SJSA1 (cell line): ENCODE data around the gene UBE2E1. TPM values are rescaled to one million over a fixed set of nuclear protein-coding genes. Genes with fewer than 3 reads are reported as not detected.

Source experiments
- DNase-seq, 2 experiments: peaks; one replicate each; pipeline ENCODE4 v3.0.0-alpha.2; 2015 to 2020; ENCODE audit warnings: low spot score in 2 of 2, low read depth in 1 of 2
- H3K27ac ChIP-seq: fragments of 250-450 bp; sonication (Bioruptor Pico); 2 replicates; pipeline ENCODE4 v1.5.1; 2020; ENCODE audit warnings: mild to moderate bottlenecking, moderate library complexity
- H3K27me3 ChIP-seq: fragments of 250-450 bp; sonication (Bioruptor Pico); replicated peaks from 2 replicates; pipeline ENCODE4 v1.5.1; 2020; ENCODE audit warnings: mild to moderate bottlenecking, moderate library complexity
- H3K36me3 ChIP-seq: fragments of 250-450 bp; sonication (Bioruptor Pico); 2 replicates; pipeline ENCODE4 v1.5.1; 2020; ENCODE audit warnings: mild to moderate bottlenecking
- H3K4me1 ChIP-seq: fragments of 250-450 bp; sonication (Bioruptor Pico); replicated peaks from 2 replicates; pipeline ENCODE4 v1.6.1; 2021; ENCODE audit warnings: mild to moderate bottlenecking
- H3K4me3 ChIP-seq: fragments of 250-450 bp; sonication (Bioruptor Pico); 2 replicates; pipeline ENCODE4 v1.5.1; 2020; ENCODE audit warnings: mild to moderate bottlenecking
- H3K9me3 ChIP-seq: fragments of 250-450 bp; sonication (Bioruptor Pico); replicated peaks from 2 replicates; pipeline ENCODE4 v1.5.1; 2020; ENCODE audit warnings: mild to moderate bottlenecking
- total RNA-seq: library from RNA; depleted of rRNA; stranded (reverse); fragments of >200 nt; shearing (Covaris generic); gene quantifications from 2 replicates; pipeline ENCODE4 v1.2.3, GENCODE V29; 2014

UBE2E1 gene
- total RNA-seq, 1 experiment from 2014 or later = 112 TPM

DNA sequence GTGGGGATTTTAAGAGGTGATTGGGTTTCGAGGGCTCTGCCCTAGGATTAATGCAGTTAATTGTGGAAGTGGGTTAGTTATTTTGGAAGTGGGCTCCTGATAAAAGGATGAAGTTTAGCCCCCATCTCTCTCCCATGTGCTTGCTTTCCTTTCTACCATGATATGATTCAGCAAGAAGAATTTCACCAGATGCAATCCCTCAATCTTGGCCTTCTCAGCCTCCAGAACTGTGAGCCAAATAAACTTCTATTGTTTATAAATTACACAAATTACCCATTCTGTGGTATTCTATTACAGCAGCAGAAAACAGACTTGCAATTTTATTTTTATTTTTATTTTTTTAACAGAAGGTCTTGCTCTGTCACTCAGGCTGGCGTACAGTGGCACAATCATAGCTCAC lies 27.3 kb upstream of the UBE2E1 start:
- Histone ChIP-seq H3K36me3 (no peaks in the 10 kb centered on the region), H3K9me3 (no peaks in the 10 kb centered on the region; the same call in 1 of the 2 replicates), H3K27ac (no peak overlapping the region), H3K27me3 (no peaks in the 10 kb centered on the region), H3K4me3 (no peak overlapping the region), H3K4me1 (no peaks in the 10 kb centered on the region)
- DNase-seq = no peak

DNA sequence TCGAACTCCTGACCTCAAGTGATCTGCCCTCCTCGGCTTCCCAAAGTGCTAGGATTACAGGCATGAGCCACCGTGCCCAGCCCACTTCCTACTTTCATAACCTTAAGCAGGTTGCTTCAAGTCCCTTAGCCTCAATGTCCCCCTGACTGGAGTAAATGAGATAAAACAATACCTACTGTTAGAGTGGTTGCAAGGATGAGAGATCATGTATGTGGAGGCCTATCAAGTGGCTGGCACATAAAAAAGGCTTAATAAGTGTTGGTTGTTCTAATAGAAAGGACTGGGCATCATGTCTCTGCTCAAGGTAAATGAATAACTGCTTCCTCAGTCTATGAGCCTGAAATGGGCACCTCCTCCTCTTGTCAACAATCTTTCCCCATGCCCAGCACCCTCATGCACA lies 25.9 kb upstream of the UBE2E1 start:
- Histone ChIP-seq H3K4me3 (no peak overlapping the region), H3K4me1 (no peaks in the 10 kb centered on the region), H3K27ac (no peak overlapping the region), H3K27me3 (no peaks in the 10 kb centered on the region), H3K36me3 (no peaks in the 10 kb centered on the region), H3K9me3 (no peaks in the 10 kb centered on the region; the same call in 1 of the 2 replicates)
- DNase-seq = no peak

DNA sequence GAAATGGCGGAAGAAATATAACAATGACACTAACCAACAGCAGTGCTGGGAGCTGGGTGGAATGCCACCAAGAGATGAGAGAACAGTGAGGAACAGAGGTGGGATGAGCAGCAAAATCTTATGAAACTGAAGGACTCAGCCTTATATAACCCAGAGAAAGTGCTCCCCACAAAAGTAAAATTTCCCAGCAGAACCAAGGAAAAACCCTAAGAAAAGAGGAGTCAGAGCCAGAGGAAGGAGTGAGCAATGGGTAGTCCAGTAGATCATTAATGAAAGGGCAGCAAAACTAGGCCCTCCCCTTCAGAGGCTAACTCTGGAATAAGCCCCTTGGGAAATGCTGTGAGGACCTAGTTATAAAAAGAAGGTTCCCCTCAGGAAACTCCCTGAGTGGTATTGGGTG lies 24.7 kb upstream of the UBE2E1 start:
- Histone ChIP-seq H3K27ac (no peak overlapping the region), H3K4me1 (no peaks in the 10 kb centered on the region), H3K4me3 (no peak overlapping the region), H3K27me3 (no peaks in the 10 kb centered on the region), H3K36me3 (no peaks in the 10 kb centered on the region), H3K9me3 (no peaks in the 10 kb centered on the region; the same call in 1 of the 2 replicates)
- no peak for DNase-seq

DNA sequence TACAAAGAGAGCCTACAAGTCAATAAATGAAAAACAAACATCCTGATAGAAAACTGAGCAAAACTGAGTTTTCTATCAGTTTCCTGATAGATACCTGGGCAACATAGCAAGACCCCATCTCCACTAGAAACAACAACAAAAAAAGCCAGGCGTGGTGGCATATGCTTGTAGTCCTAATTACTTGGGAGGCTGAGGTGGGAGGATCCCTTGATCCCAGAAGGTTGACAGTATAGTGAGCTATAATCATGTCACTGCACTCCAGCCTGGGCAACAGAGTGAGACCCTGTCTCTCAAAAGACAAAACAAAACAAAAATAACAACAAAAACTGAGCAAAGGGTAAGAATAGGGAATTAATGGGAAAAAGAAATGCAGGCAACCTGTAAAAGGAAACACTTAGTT lies 23.9 kb upstream of the UBE2E1 start:
- no peaks in the 10 kb centered on the region for H3K36me3 ChIP-seq

DNA sequence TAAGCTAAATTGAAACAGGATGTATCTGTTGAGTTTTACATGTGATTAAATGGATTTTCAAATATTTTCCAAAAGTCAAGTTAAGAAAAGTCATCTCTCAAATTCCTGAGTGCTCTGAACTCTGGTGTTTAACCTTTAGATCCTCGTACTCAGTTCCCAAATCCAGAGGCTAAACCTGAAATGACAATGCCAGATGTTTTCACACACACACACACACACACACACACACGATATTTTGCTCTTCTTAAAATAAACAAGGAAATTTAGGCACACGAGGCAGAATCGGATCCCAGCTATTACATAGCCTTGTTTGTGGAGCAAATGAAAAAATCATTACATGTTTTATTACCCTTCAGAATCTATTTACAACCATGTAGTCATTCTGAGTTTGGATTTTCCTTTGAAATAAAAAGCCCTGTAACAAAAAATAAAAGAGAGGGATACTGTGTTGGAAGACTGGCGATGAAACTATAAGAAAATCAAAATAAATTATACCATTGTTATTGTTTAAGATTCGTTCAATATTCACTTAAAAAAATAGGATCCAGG lies 20.6 kb upstream of the UBE2E1 start:
- H3K27ac ChIP-seq = no peak overlapping the region
- H3K36me3 ChIP-seq = no peaks in the 10 kb centered on the region
- no peak for DNase-seq
- no peak overlapping the region for H3K4me3 ChIP-seq
- no peaks in the 10 kb centered on the region; the same call in 1 of the 2 replicates for H3K9me3 ChIP-seq
- no peaks in the 10 kb centered on the region for H3K4me1 ChIP-seq
- H3K27me3 ChIP-seq = no peaks in the 10 kb centered on the region

More for the DNA sequence above, 23.9 kb upstream of the UBE2E1 start:
- no peak for DNase-seq
- Histone ChIP-seq H3K27me3 (no peaks in the 10 kb centered on the region), H3K4me3 (no peak overlapping the region), H3K4me1 (no peaks in the 10 kb centered on the region), H3K27ac (no peak overlapping the region), H3K9me3 (no peaks in the 10 kb centered on the region; the same call in 1 of the 2 replicates)

DNA sequence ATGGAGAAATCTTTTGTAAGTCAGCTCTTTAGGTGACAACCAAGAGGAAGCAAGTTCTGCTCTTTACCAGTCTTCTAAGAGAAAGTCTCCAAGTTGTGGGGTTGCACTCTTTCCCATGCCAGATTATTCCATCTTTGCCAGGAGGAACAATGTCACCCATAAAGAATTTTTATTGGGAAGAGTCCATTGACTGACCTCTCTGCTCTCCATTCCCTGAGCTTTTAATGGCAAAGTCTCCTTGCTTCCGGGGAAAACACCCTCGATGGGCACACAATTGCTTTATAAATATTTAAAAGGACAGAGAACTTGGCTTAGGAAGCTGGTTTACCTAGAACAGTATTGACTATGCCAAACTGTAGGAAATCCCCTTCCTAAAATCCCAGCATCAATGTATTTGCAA lies 19.9 kb upstream of the UBE2E1 start:
- Histone ChIP-seq H3K27ac (no peak overlapping the region), H3K9me3 (no peaks in the 10 kb centered on the region; the same call in 1 of the 2 replicates), H3K4me1 (no peaks in the 10 kb centered on the region), H3K27me3 (0 out of 2 replicates have a peak, but pooled peaks cover under 1% of the 10 kb centered on the region), H3K4me3 (no peak overlapping the region), H3K36me3 (no peaks in the 10 kb centered on the region)
- DNase-seq = no peak

DNA sequence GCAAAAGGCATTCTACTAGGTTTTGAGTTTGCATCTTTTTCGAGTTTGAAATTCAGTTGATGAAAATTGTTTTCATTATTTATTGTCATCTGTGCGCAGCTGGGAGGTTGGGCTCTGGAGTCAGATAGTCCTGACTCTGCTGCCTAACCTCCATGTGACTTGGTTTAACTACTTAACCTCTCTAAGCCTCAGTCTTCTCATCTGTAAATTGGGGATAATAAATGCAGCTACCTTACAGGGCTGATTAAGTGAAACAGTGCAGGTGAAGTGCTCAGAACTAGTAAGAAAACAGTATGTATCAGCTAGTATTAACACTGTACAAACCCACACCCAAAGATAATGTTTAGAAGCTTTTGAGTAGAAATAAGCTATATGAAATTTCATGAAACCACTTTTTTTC lies 14.1 kb upstream of the UBE2E1 start:
- Histone ChIP-seq H3K27me3 (0 out of 2 replicates have a peak, but pooled peaks cover 3% of the 10 kb centered on the region), H3K27ac (no peak overlapping the region), H3K36me3 (no peaks in the 10 kb centered on the region), H3K4me1 (no peaks in the 10 kb centered on the region), H3K4me3 (no peak overlapping the region), H3K9me3 (no peaks in the 10 kb centered on the region)
- DNase-seq = no peak

DNA sequence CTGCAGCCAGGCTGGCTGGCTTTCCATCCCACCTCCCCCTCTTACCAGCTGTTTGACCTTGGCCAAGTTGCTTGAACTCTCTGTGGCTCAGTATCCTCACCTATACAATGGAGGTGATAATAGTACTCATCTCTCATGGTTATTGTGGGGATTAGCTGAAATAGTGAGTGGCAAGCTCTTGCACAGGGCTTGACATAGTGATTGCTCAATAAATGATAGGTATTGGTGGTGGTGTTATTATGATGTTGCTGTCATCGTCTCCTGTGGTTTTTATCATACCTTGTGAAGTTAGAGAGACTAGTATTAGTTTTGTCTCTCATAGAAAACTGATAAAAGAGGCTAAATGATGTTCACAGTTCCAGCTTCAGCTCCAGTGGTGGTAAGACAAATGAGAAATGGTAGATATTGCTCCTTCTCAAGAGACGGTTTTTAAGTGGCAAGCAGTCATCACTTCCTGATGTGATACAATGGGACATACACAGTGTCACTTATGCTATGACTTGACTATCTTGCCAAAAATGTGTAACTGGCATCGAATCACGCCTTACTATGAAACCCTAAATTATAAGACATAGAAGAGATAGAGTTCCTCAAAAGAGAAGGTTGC lies 12.1 kb upstream of the UBE2E1 start:
- Histone ChIP-seq H3K27ac (no peak overlapping the region), H3K4me1 (no peaks in the 10 kb centered on the region), H3K4me3 (no peak overlapping the region), H3K27me3 (0 out of 2 replicates have a peak, but pooled peaks cover 3% of the 10 kb centered on the region), H3K36me3 (no peaks in the 10 kb centered on the region), H3K9me3 (no peaks in the 10 kb centered on the region)
- no peak for DNase-seq

DNA sequence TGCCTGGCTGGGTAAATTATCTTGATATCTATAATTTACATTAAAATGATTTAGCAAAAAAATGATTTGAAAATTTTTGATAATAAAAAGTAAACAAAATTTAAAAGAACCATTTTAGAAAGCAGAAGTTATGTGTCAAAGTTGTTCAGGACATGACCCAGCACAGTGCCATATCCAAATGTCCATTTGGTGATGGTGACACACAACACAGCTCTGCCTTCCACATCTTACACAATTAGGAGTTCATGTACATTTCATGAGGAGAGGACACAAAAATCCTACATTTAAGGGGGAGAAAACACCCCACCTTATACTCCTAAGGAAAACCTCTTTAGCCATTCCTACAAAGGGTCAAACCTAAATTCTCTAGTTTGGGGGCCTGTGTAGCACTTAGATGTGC lies 10.7 kb upstream of the UBE2E1 start:
- Histone ChIP-seq H3K27ac (no peak overlapping the region), H3K4me1 (no peaks in the 10 kb centered on the region), H3K9me3 (no peaks in the 10 kb centered on the region), H3K4me3 (no peak overlapping the region), H3K36me3 (no peaks in the 10 kb centered on the region), H3K27me3 (0 out of 2 replicates have a peak, but pooled peaks cover 3% of the 10 kb centered on the region)
- DNase-seq = no peak

DNA sequence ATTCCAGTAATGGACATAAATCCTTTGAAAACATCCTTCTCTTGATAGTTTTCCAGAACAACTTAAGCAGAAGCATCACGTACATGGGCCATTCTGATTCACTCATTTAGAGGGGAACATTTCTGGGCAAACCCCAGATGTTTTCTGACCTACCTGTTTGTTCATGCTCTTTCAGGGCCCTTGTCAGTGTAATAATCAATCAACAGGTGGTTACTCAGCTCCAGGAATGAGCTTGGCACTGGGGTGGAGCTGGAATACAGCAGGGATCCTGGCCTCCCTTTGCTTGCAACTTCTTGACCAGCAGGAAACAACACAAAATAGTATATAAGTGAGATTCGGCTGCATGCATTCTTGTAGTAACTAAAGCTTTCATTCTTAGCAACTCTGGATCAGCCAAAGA lies 9.2 kb upstream of the UBE2E1 start:
- Histone ChIP-seq H3K27ac (no peak overlapping the region), H3K4me1 (no peaks in the 10 kb centered on the region), H3K27me3 (no peaks in the 10 kb centered on the region), H3K36me3 (no peaks in the 10 kb centered on the region), H3K4me3 (no peak overlapping the region), H3K9me3 (no peaks in the 10 kb centered on the region)
- no peak for DNase-seq

DNA sequence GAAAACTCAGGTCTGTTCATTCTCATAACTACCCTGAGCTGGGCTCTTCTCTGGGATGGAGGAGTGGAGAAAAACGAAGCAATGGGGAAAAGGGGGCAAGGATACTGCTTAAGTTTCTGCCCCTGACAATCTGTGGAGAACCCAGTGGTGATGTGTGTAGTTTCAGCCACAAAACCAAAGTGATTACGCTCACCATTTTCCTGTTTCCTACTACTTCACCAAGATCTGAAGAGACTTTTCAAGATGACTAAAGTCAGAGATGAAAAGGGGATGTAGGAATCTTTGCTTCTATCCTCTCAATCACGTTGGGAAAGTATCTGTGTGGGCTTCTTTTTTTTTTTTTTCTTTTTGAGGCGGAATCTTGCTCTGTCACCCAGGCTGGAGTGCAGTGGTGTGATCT lies 8.3 kb upstream of the UBE2E1 start:
- H3K4me1 ChIP-seq = no peaks in the 10 kb centered on the region
- no peaks in the 10 kb centered on the region for H3K36me3 ChIP-seq
- no peak overlapping the region for H3K27ac ChIP-seq
- DNase-seq = no peak
- no peaks in the 10 kb centered on the region for H3K27me3 ChIP-seq
- H3K4me3 ChIP-seq = no peak overlapping the region
- H3K9me3 ChIP-seq = no peaks in the 10 kb centered on the region

DNA sequence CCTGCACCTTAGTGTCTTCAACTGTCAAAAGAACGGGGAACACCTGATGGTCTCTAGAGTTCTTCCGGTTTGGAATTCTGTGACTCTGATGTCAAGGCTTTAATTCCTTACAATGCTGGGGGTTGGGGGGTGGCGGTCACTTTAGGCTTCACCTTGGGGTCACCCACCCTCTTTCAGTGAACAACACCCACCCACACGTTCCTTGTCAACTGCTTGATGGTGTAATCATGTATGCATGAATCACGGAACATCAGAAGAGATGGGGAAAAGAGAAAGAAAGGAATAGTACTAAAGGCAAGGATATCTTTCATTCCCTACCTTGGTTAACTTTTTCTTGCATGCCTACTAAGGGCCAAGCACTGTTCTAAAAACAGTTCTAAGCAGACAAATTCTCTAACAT lies 7.3 kb upstream of the UBE2E1 start:
- no peak overlapping the region for H3K27ac ChIP-seq
- no peaks in the 10 kb centered on the region for H3K27me3 ChIP-seq
- H3K36me3 ChIP-seq = no peaks in the 10 kb centered on the region
- H3K9me3 ChIP-seq = no peaks in the 10 kb centered on the region
- H3K4me1 ChIP-seq = no peaks in the 10 kb centered on the region
- DNase-seq = no peak
- H3K4me3 ChIP-seq = no peak overlapping the region

DNA sequence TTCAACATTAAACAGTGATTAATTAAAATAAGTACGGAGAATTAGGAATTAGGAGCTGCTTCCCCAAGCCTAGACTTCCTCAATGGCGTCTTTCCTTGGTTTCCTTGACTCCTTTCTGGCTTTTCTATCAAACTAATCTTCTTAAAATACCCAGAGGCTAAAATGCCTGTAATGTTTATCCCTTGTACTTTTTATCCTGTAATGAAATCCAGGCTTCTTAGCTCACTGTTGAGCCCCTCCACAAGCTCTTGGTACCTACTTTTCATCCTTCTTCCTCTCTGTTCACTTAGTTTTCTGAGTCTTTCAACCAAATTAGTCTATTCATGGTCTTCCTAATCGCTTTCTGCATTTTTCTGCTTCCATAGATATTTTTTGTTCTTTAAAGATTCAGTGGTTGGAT lies 6.9 kb upstream of the UBE2E1 start:
- no peaks in the 10 kb centered on the region for H3K9me3 ChIP-seq
- no peak for DNase-seq
- H3K27ac ChIP-seq = no peak overlapping the region
- no peak overlapping the region for H3K4me3 ChIP-seq
- H3K4me1 ChIP-seq = no peaks in the 10 kb centered on the region
- no peaks in the 10 kb centered on the region for H3K36me3 ChIP-seq
- H3K27me3 ChIP-seq = no peaks in the 10 kb centered on the region

DNA sequence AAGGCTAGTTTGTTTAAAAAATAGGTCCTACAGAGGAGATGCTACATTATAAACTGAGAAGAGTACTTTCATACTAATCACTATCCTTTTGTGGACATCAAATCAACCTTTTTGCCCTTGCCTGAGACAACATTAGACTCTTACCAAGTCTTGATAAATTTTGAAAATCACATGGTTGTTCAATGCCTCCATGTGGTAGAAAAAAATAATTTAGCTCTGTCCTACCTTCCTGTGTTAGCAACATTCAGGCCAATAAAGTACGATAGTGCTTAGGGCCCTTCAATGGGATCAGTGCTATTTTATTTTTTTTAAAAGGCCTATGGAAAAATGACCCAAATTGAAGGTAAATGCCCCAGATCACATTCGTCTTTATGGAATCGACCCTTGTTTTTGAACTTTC lies 5.0 kb upstream of the UBE2E1 start:
- H3K9me3 ChIP-seq = no peaks in the 10 kb centered on the region
- DNase-seq = no peak

More for the DNA sequence above, 5.0 kb upstream of the UBE2E1 start:
- H3K27ac ChIP-seq = no peak overlapping the region
- H3K36me3 ChIP-seq = no peaks in the 10 kb centered on the region
- no peaks in the 10 kb centered on the region for H3K4me1 ChIP-seq
- no peak overlapping the region for H3K4me3 ChIP-seq
- no peaks in the 10 kb centered on the region for H3K27me3 ChIP-seq
